ENCODE measurements around the gene PPTC7. TPM values are rescaled to one million over a fixed set of nuclear protein-coding genes. Genes with fewer than 3 reads are reported as not detected.

Gene PPTC7
- total RNA-seq, 4 donors from 2014 or later: 3.6 to 34.1 (median 21.1) TPM

DNA sequence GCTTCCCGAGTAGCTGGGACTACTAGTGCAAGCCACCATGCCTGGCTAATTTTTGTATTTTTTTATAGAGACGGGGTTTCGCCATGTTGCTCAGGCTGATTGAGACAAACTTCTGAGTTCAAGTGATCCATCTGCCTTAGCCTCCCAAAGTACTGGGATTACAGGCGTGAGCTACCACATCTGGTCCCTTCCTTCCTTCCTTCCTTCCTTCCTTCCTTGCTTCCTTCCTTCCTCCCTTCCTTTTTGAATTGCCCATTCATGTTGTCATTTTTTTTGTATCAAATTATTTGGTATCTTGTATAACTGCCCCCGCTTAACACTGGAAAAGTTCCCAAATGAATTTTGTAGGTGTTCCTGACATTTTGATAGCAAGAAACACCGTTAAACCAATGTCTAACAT is 69.3 kb downstream of the PPTC7 start:
- no peak for DNase-seq
- intact Hi-C loops (cut with DNase I; ENCODE audit: low total_unique reads): loop anchor here (5.0 kb wide), 1 partner anchor 88 kb away; no protein-coding TSS in a partner anchor
- no peaks in the 10 kb centered on the region for H3K27me3 ChIP-seq
- TF ChIP-seq POLR2A (IDR thresholded peaks at IDR 0.05): no peak
- TF ChIP-seq, protein P1, sequence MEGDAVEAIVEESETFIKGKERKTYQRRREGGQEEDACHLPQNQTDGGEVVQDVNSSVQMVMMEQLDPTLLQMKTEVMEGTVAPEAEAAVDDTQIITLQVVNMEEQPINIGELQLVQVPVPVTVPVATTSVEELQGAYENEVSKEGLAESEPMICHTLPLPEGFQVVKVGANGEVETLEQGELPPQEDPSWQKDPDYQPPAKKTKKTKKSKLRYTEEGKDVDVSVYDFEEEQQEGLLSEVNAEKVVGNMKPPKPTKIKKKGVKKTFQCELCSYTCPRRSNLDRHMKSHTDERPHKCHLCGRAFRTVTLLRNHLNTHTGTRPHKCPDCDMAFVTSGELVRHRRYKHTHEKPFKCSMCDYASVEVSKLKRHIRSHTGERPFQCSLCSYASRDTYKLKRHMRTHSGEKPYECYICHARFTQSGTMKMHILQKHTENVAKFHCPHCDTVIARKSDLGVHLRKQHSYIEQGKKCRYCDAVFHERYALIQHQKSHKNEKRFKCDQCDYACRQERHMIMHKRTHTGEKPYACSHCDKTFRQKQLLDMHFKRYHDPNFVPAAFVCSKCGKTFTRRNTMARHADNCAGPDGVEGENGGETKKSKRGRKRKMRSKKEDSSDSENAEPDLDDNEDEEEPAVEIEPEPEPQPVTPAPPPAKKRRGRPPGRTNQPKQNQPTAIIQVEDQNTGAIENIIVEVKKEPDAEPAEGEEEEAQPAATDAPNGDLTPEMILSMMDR (IDR thresholded peaks at IDR 0.05): no peak
- no peak overlapping the region for H3K4me3 ChIP-seq
- H3K9me3 ChIP-seq: no peaks in the 10 kb centered on the region
- no peak overlapping the region for H3K27ac ChIP-seq
- no peaks in the 10 kb centered on the region for H3K36me3 ChIP-seq
- no peaks in the 10 kb centered on the region for H3K4me1 ChIP-seq

DNA sequence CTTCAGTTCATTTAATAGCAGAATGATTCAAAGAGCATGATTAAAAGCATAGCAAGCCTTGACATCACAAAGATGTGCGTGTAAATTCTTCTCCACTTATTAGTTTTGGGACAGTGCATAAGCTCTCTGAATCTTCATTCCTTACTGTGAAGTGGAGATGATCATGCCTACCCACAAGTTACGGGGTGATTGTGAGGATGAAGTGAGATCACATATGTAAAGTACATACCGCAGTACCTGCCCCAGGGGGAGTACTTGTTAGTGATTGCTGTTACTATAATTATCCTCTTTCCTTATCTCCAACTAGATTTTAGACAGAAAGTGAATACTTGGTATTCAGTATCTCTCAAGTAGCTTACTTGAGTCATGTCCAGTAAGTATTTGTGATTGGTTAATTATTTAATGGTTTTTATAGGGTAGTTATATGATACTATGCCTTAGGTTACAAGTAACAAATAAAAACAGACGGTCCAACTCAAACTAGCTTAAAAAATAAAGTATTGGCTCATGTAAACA is 75.0 kb downstream of the PPTC7 start:
- Histone ChIP-seq H3K9me3 (no peaks in the 10 kb centered on the region), H3K36me3 (no peaks in the 10 kb centered on the region), H3K27ac (no peak overlapping the region), H3K27me3 (no peaks in the 10 kb centered on the region), H3K4me3 (no peak overlapping the region), H3K4me1 (no peaks in the 10 kb centered on the region)
- intact Hi-C loops (cut with DNase I; ENCODE audit: low total_unique reads): no loop called here
- DNase-seq: no peak
- TF ChIP-seq POLR2A (IDR thresholded peaks at IDR 0.05): no peak
- TF ChIP-seq, protein P1 (IDR thresholded peaks at IDR 0.05): no peak

DNA sequence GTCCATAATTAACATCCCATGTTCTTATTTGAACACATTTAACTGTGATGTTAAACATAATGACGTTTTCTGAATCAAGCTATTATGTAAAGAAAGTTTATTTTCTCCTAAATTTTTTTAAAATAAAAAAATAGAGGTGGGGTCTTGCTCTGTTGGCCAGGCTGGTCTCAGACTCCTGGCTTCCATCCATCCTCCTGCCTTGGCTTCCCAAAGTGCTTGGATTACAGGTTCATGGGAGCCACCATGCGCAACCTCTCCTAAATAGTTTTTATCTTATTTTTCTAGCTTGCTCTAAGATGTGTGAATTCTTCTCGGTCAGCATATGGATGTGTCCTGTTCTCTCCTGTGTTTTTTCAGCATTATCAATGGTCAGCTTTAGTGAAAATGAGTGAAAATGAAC is 77.8 kb downstream of the PPTC7 start:
- no peaks in the 10 kb centered on the region for H3K36me3 ChIP-seq
- no peak overlapping the region for H3K4me3 ChIP-seq
- H3K27me3 ChIP-seq: no peaks in the 10 kb centered on the region
- intact Hi-C loops (cut with DNase I; ENCODE audit: low total_unique reads): no loop called here
- no peak for DNase-seq
- no peaks in the 10 kb centered on the region for H3K9me3 ChIP-seq
- H3K4me1 ChIP-seq: peaks cover 0 to 4% of the 10 kb centered on the region in 2 donors
- H3K27ac ChIP-seq: no peak overlapping the region
- TF ChIP-seq, protein P1 (IDR thresholded peaks at IDR 0.05): no peak
- no peak for TF ChIP-seq POLR2A (IDR thresholded peaks at IDR 0.05)

DNA sequence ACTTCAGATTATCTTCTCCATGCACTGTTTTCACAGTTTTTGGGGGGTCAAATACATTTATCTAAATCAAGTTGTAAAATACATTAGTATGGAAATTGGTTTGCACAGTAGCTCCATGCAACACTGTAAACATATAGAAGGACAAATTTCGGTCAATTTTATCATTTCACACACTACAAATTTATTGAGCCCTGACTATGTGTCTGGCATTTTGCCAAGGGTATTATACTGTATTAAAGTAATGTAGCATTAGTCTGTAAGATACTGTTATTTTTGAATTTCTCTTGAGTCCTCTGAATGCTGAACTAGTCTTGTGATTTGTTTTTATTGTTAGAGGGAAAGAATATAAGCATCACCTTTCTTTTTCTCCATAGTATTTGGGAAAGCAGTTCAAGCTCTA is 79.7 kb downstream of the PPTC7 start:
- intact Hi-C loops (cut with DNase I; ENCODE audit: low total_unique reads): no loop called here
- Histone ChIP-seq H3K27me3 (no peaks in the 10 kb centered on the region), H3K4me3 (no peak overlapping the region), H3K27ac (no peak overlapping the region), H3K36me3 (no peaks in the 10 kb centered on the region), H3K4me1 (peaks cover 0 to 4% of the 10 kb centered on the region in 2 donors), H3K9me3 (no peaks in the 10 kb centered on the region)
- no peak for DNase-seq
- no peak for TF ChIP-seq POLR2A (IDR thresholded peaks at IDR 0.05)
- TF ChIP-seq, protein P1 (IDR thresholded peaks at IDR 0.05): no peak

DNA sequence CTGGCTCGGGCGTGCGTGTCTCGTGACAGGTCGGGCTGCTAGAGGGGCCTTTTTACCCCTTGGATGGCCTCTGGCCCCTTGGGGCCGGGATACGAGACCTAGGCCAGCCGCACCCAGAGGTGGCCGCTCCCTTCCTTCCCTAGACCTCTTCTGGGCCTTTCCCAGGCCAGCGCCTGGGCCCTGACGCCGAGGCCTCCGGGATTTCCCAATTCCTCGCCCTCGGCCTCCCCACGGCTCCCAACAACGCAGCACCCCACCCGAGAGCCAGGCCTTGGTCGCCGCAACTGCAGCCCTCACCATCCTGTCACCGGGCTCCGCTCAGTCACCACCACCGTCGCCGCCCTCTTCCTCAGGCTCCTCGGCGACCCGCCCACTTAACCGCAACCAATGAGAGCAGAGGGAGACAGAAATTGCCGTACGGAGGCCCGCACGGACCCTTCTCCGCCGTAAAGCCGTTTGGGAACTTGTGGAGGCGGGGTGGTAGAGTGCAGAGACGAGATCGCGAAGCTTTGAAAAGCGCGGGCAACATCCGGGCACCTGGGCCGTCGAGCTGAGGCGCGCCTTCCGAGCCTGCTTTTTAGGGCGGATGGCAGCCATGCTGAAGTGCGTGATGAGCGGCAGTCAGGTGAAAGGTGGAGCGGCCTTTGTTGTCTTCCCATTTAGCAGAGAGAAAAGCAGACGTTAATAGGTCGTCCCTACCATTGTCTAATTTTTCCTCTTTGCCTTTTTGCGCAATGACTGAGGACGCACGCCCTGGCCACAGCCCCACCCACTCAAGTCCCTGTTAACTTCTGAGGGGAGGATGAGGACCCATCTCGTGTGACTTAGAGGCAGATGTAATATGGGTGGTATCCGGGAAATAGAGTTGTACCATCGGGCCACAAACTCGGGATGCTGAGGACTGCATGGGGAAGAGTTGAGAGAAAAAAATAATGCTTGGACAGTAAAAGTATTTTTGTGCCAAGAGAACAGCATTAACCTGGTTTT is 81.1 kb downstream of the PPTC7 start, which contains the start of the genes RAD9B and VPS29:
Gene RAD9B, plus strand, starts transcription at position 580 of the 987 bp plus-strand sequence. Its CDS starts 7 bp downstream, at position 587.
Gene VPS29, minus strand, starts transcription at position 360 of the 987 bp plus-strand sequence. Its CDS starts 60 bp downstream, at position 300.
- Histone ChIP-seq H3K4me1 (peaks cover 0 to 4% of the 10 kb centered on the region in 2 donors), H3K9me3 (no peaks in the 10 kb centered on the region), H3K36me3 (no peaks in the 10 kb centered on the region), H3K27me3 (no peaks in the 10 kb centered on the region), H3K4me3 (peak within 1 kb of the TSS; percentile 70 to 100), H3K27ac (peak within 1 kb of the TSS; percentile 85 to 90)
- TF ChIP-seq POLR2A (IDR thresholded peaks at IDR 0.05): peak; percentile 77 to 83
- TF ChIP-seq, protein P1 (IDR thresholded peaks at IDR 0.05): peak in 2 of 4 experiments; percentile 12 to 41
- intact Hi-C loops (cut with DNase I; ENCODE audit: low total_unique reads): no loop called here
- peak; percentile 97 to 98 for DNase-seq

All from uterus (tissue), 4 donors.